HG02623 (cell line): ENCODE results near the gene TRABD2B.

ENCODE experiments used
- ATAC-seq: cut with Tn5 transposase; IDR thresholded peaks from one replicate; pipeline ENCODE4 v1.9.1; 2021; ENCODE audit warnings: moderate library complexity; ENCODE audit not compliant: unreplicated experiment

Gene TRABD2B

GRCh38 chr1:48022306-48022705 is 25.1 kb upstream of the TRABD2B start:
- no peak for ATAC-seq

GRCh38 chr1:48021792-48022191 is 24.6 kb upstream of the TRABD2B start:
- ATAC-seq = no peak

DNA sequence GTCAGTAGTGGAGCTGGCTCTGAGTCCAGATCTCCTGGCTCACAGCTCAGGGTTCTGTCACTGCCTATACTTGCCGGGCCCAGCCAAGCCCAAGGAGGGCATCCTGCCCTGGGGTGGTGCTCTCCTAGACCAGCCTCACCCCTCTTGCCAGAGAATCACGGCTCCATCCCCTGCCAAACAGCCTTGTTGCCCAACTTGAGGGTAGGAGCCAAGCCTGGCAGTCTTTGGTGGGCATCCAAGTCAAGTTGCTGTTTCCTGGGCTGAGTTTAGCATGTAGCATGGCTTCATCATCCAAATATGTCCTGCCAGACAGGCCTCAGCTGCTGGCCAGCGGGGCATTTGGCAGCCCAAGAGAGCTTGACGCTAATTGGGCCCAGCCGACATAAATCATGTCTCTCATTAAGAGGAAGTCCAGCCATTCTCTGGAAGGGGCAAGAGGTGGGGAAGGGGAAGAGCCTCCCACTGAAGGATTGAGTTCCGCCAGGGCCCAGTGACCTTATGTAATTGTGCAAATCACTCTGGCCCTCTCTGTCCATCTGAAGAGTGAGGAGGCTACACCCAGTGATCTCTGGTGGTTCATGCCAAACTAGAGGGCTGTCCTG is 22.6 kb upstream of the TRABD2B start:
- ATAC-seq = no peak

DNA sequence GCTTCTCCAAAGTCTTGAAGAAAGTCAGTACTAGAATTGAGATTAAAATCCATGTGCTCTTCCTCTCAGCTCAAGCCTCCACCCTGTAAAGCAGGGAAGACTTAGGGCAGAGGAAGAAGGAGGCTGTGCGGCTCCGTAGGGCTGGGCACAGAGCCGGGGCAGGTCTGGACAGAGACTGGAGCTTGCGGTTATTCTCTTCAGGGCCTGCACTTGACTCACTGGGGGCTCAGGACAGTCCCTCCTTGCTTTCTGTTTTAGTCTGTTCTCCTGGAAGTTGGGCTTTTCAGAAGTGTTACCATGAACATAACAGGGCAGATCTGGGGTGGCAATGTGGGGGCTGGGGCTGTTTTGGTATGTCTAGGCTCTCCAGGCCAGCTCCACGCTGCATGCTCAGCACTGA is 21.6 kb upstream of the TRABD2B start:
- no peak for ATAC-seq

GRCh38 chr1:48017716-48018115 is 20.5 kb upstream of the TRABD2B start:
- ATAC-seq = no peak

DNA sequence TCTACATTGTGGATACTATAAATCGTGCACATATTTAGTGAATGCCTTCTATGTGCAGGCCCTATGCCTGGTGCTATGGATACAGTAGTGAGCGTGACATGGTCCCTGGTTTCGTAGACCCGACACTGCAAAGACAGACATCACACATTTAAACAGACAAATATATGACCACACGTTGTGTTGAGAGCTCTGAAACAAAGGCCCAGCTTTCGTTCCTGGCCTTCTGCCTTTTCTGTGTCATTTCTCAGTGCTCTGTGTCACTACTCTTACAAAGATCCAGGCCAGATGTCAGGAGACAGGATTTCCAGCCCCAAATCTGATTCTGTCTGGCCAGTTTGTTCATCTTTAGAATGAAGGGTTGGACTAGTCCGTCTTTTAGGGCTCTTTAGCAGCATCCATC is 19.3 kb upstream of the TRABD2B start:
- ATAC-seq = no peak

DNA sequence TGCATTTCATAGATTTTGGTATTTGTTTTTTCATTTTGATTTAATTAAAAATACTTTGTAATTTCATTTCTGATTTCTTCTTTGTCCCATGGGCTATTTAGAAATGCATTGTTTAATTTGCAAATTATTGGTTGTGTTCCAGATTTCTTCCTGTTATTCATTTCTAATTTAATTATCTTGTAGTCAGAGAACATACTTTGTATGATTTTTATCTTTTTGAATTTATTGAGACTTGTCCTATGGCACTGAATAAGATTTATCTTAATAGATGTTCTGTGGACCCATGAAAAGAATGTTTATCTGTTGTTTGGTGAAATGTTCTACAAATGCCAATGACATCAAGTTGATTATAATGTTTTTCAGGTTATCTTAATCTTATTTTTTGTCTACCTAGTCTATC is 16.1 kb upstream of the TRABD2B start:
- ATAC-seq = no peak

DNA sequence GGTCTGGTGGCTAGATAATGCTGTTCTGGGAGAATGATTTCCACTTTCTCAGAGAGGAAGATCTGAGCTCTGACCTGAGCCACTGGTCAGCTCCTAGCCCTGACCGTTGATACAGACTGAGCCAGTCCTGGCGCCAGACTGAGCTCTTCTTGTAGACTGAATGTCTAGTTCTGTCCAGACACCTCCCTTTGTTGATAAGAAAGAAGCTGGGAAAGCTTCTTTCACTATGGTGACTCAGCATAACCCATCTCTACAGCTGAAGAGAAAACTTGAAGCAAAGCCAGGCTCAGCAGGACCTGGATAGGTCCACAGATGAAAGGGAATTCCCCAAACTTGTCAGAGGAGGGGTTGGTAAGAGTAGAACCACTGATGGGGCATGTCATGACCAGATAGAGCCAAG is 9.9 kb upstream of the TRABD2B start:
- no peak for ATAC-seq

DNA sequence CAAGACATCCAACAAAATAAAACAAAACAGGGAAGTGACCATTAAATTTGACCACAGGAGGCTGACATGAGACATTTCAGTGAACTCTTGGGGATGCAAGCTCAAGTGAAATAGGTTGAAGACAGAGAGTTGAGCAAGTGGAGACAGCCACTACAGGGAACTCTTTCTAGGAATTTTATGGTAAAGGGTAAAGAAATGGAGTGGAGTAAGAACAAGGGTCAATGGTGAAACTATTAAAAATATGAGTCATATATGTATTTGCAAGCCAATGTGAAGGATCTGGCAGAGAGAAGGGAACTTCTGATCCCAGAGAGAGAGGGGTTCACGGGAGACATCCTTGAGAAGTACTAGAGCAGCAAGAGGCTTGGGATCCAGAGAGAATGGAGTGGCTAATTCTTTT is 9.1 kb upstream of the TRABD2B start:
- ATAC-seq = no peak

GRCh38 chr1:48005253-48006117 is 8.3 kb upstream of the TRABD2B start:
- no peak for ATAC-seq

- no peak for ATAC-seq
Observed at GRCh38 chr1:48003741-48004531, 6.8 kb upstream of the TRABD2B start.

DNA sequence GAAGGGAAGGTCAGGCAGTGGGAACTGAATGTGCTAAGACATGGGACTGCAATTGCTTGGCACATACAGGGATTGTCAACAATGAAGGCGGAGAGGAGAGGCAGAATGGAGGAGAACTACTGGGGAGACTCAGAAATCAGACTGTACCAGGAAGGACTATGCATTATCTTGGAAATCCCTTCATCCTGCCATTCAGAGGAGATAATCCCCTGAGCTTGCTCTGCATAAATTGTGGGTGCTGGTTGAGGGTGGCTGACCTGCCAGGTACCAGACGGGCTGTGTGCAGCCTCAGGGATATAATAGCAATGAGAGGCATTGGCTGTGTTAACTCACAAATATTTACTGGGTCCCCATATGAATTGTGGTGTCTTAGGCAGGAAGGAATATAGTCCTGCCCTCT is 5.0 kb upstream of the TRABD2B start:
- ATAC-seq = no peak

GRCh38 chr1:48001696-48002095 is 4.5 kb upstream of the TRABD2B start:
- ATAC-seq = no peak

DNA sequence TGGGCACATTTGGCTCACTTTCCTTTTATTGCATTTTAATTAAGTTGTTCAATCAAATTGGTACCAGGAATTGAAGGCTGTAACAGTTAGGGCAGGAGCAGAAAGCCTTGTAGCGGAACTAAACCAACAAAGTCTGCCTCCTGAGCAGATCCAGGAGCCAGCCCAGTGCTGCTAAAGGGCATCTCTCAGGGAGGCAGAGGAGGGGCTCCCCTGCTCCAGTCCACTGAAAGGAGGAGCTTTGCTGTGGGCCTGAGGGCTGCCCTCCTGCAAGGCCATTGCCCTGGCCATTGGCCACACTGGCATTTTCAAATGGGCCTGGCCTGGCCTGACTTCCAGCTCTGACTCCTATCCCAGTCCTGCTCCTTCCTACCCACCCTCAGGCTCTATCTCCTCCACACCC is 3.7 kb upstream of the TRABD2B start:
- no peak for ATAC-seq

DNA sequence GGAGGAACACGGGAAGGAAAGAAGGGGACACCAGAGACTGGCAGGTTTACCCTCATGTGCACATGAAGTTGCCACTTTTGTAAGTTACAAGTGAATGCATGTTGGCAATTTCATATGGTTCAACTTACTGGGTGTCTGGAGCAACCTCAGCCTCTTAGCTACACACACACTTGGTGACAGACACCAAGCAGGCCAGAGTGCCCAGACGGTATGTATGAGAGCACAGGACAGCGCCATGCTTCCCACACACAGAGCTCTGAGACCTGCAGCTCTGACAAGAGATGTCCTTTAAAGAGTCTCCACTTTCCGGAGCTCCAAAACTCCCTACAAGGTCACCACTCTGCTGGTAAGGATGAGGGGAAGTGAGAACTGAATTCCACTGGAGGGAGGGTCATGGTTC is 1.9 kb upstream of the TRABD2B start:
- no peak for ATAC-seq

- ATAC-seq = no peak
Observed at GRCh38 chr1:47998396-47998990, 1.3 kb upstream of the TRABD2B start.

DNA sequence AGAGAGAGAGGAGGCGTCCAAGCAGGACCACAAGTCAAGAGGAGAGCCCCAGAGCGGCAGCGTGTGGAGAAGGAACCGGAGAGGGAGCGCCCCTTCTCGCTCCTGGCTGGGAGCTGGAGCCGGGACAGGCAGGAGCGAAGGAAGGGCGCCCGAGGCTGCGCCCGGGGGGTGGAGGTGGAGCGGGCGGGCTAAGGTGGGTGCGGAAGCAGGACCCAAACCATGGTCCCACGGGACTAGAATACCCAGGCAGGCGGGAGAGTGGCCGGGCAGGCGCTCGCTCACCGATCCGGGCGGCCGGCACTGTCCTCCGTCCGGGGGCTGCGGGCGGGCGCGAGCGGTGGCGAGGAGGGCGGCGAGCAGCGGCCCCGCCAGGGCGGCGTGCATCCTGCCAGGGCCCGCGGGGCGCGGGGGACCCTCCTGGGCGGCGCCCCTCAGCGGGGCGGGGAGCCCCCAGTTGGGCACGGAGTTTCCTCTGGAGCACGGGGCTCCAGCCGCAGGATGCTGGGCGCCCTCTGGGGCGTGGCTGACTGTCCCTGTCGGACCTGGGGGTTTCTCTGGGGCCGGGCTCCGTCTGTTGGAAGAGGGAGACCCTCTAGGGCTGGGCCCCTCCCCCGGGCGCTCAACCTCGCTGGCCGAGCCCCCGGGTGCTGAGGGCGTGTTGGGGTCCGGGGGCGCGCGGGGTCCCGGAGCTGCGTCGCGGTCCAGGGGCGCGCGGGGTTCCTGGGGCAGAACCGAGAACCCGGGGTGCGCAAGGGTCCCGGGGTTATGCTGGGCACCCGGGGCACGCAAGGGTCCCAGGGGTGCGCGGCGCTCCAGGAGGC is 569 bp downstream of the TRABD2B start:
- no peak for ATAC-seq

GRCh38 chr1:47996060-47996405 is 1.2 kb downstream of the TRABD2B start:
- no peak for ATAC-seq

DNA sequence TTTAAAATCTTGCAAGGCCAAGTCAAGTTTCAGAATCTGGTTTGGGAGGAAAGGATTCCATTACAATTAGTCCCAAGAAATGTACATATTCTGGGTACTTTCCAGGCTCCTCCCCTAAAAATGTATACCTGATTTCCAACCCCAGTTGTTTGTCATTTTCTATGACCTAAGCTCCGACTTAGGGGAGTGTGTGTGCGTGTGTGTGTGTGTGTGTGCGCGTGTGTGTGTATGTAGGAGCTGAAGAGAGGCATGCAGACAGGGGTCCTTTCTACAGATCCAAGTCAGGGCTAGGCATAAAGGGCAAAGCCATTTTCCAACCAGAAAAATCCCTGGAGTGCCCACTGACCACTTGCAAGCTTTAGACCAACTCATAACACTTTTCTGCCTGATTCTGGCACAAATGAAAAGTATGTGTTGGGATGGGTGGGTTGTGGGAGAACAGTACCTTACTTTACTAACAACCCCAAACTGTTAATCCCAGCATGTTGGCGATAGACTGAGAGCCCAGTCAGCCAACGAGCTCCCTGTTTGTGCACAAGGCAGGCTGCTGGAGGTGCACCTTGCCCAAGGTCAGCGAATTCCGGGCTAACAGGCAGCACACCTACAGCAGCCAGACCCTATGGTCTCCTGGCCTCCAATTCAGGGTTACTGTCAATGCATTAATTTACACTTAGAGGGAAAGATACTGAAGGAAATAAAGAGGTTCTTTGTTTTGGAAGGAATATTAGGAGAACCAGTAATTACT is 1.7 kb downstream of the TRABD2B start:
- no peak for ATAC-seq
